Activated T-helper 1 cell treated with Interleukin-2 at 50 U/mL for 16 hours (primary cell): Measurements from ENCODE around the gene A4GALT.
"Not testable (repeated sequence)": the region's sequence is repeated elsewhere in the genome, so short reads cannot be mapped to it uniquely, and the experiment has no call there.

ENCODE experiments used
- DNase-seq: peaks from one replicate; pipeline ENCODE4 v3.0.0-alpha.2; 2020; ENCODE audit warnings: low read depth

Gene A4GALT

GRCh38 chr22:42740320-42740719 lies 19.6 kb upstream of the A4GALT start:
- DNase-seq = not testable (repeated sequence)

- no peak for DNase-seq
These were observed 13.7 kb upstream of the A4GALT start for GRCh38 chr22:42734406-42734805.

- not testable (repeated sequence) for DNase-seq
These were observed 12.7 kb upstream of the A4GALT start for GRCh38 chr22:42733394-42733793.

GRCh38 chr22:42732081-42732480 lies 11.4 kb upstream of the A4GALT start:
- no peak for DNase-seq

- no peak for DNase-seq
These were observed 6.1 kb upstream of the A4GALT start for GRCh38 chr22:42726811-42727210.

GRCh38 chr22:42725606-42726355 lies 5.1 kb upstream of the A4GALT start:
- no peak for DNase-seq

- DNase-seq = no peak
These were observed 3.4 kb upstream of the A4GALT start for GRCh38 chr22:42724062-42724461.

- DNase-seq = no peak
These were observed 370 bp upstream of the A4GALT start for GRCh38 chr22:42721045-42721434.

GRCh38 chr22:42719656-42720262 lies 911 bp downstream of the A4GALT start:
- no peak for DNase-seq

- DNase-seq = no peak
These were observed 1.5 kb downstream of the A4GALT start for GRCh38 chr22:42719133-42719532.

GRCh38 chr22:42717197-42717928 lies 3.3 kb downstream of the A4GALT start:
- DNase-seq = no peak

GRCh38 chr22:42716649-42717127 lies 4.0 kb downstream of the A4GALT start:
- no peak for DNase-seq

- DNase-seq = no peak
These were observed 4.4 kb downstream of the A4GALT start for GRCh38 chr22:42716221-42716620.

GRCh38 chr22:42714768-42715390 lies 5.8 kb downstream of the A4GALT start:
- DNase-seq = no peak

GRCh38 chr22:42714308-42714707 lies 6.4 kb downstream of the A4GALT start:
- no peak for DNase-seq

GRCh38 chr22:42711895-42712837 lies 8.5 kb downstream of the A4GALT start:
- no peak for DNase-seq

- no peak for DNase-seq
These were observed 9.4 kb downstream of the A4GALT start for GRCh38 chr22:42711281-42711731.

- DNase-seq = no peak
These were observed 12.3 kb downstream of the A4GALT start for GRCh38 chr22:42708417-42708816.

- DNase-seq = no peak
These were observed 13.2 kb downstream of the A4GALT start for GRCh38 chr22:42707496-42707895.

GRCh38 chr22:42704896-42705295 lies 15.8 kb downstream of the A4GALT start:
- no peak for DNase-seq

GRCh38 chr22:42702675-42703074 lies 18.0 kb downstream of the A4GALT start:
- no peak for DNase-seq
